ENCODE measurements around the gene CMYA5.
A peak's percentile ranks its signal among the peaks of the same experiment; 100 is the strongest.
"Not testable (repeated sequence)": the region's sequence is repeated elsewhere in the genome, so short reads cannot be mapped to it uniquely, and the experiment has no call there.

Gene CMYA5

DNA sequence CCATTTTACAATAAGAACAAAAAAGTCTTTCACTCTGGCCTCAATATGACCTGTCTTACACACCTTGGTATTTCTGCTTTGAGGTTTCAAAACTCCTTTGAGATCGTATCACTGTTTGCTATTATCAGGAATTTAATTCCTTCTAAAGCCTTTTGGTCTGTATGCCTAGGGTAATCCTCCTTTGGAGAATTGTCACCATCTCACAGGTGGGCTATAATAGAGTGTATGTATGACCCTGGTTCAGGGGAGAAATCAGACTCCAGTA is 13.7 kb downstream of the CMYA5 start:
- DNase-seq = no peak

GRCh38 chr5:79704553-79704952 is 14.9 kb downstream of the CMYA5 start:
- DNase-seq = no peak

- no peak for DNase-seq
Observed at GRCh38 chr5:79705632-79706031, 16.0 kb downstream of the CMYA5 start.

DNA sequence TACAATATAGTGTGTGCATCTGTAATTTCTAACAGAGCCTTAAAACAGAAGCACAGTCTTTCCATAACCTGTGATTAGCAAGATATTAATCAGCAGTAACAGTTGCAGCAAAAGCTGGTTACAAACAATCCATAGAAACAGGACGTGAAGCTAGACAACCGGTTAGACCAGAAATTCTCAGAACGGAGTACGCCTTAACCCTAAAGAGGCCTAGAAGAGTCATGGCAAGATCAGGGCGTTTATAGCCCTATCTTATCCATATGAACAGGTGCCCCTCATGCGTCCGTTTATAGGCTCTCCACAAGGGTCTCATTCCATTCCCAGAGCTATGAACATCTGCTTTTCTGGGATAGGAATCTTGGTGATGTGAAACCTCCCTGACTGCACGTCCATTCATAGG is 16.7 kb downstream of the CMYA5 start:
- not testable (repeated sequence) for DNase-seq

- DNase-seq = no peak
Observed at GRCh38 chr5:79707535-79707934, 17.9 kb downstream of the CMYA5 start.

- DNase-seq = no peak
Observed at GRCh38 chr5:79712741-79713140, 23.1 kb downstream of the CMYA5 start.

GRCh38 chr5:79713727-79714126 is 24.1 kb downstream of the CMYA5 start:
- DNase-seq = no peak

GRCh38 chr5:79716839-79717238 is 27.2 kb downstream of the CMYA5 start:
- DNase-seq = no peak

- no peak for DNase-seq
Observed at GRCh38 chr5:79720096-79720495, 30.5 kb downstream of the CMYA5 start.

GRCh38 chr5:79727451-79728355 is 38.1 kb downstream of the CMYA5 start:
- DNase-seq = no peak

DNA sequence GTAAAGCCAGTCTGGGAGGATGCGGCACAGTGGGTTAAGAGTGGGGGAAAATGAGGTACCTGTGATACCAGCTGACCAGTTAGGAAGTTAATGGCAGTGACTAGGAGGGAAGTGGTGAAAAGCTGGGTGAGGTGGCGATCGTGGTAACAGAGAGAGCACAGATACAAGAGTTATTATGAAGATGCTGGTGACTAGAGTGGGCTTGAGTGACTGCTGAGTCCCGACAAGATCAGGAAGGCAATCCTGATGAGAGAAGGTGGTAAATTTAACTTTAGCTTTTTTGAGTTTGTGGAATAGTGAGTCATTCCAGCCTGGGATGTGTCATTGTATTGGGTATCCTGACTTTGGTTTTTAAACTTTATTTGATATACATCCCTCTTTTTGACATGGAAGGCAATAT is 38.8 kb downstream of the CMYA5 start:
- no peak for DNase-seq

DNA sequence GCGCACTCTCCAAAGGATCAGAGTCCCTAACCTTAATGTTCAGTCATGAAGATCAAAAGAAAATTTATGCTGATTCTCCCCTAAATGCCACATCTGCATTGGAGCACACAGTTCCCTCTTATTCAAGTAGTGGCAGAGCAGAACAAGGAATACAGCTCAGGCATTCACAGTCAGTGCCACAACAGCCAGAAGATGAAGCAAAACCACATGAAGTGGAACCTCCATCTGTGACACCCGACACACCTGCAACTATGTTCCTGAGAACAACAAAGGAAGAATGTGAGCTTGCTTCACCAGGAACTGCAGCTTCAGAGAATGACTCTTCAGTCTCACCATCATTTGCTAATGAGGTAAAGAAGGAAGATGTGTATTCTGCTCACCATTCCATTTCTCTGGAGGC is 40.0 kb downstream of the CMYA5 start:
- DNase-seq = no peak

DNA sequence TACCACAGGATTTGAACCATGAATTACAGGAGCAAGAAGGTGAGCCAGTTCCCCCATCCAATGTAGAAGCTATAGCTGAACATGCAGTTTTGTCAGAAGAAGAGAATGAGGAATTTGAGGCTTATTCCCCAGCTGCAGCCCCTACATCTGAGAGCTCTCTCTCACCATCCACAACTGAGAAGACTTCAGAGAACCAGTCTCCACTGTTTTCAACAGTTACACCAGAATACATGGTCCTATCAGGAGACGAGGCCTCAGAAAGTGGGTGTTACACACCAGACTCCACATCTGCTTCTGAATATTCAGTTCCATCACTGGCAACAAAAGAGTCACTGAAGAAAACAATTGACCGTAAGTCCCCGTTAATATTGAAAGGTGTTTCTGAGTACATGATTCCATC is 40.9 kb downstream of the CMYA5 start:
- DNase-seq = no peak

DNA sequence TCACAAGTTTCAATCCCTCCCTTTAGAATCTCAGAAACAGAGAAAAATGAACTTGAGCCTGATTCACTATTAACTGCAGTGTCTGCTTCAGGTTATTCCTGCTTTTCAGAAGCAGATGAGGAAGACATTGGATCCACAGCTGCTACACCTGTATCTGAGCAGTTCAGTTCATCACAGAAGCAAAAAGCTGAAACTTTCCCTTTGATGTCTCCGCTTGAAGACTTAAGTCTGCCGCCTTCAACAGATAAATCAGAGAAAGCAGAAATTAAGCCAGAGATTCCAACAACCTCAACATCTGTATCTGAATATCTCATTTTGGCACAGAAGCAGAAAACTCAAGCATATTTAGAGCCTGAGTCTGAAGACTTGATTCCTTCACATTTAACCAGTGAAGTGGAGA is 42.1 kb downstream of the CMYA5 start:
- no peak for DNase-seq

GRCh38 chr5:79736528-79737514 is 47.2 kb downstream of the CMYA5 start:
- peak in 1 of 2 experiments; percentile 13 for DNase-seq

GRCh38 chr5:79738349-79738748 is 48.7 kb downstream of the CMYA5 start:
- DNase-seq = no peak

DNA sequence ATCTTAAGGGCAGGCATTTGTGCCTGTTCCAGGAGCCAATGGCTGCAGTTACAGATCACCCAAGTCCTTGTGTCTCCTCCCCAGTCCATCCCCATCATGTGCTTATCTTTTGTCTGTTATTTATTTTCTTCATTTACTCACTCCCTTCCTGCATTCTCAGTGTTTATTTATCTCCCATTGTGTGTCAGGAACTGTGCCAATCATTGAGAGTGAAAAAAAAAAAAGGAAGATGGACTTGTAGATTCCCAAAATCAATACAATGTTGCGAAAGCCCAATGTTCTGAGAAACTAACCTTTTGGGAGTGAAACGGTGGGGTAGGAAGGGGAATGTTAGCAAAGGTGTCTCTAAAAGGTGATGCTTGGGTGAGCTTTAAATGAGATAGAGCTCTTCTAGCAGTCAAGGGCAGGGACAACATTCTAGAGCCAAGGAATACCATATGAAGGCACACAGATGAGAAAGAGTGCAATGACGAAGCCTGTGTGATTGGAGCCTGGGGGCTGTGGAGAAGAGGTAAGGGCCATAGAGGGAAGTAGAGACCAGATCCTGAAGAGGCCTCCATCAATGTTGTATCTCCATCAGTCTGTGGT is 53.0 kb downstream of the CMYA5 start:
- no peak for DNase-seq

DNA sequence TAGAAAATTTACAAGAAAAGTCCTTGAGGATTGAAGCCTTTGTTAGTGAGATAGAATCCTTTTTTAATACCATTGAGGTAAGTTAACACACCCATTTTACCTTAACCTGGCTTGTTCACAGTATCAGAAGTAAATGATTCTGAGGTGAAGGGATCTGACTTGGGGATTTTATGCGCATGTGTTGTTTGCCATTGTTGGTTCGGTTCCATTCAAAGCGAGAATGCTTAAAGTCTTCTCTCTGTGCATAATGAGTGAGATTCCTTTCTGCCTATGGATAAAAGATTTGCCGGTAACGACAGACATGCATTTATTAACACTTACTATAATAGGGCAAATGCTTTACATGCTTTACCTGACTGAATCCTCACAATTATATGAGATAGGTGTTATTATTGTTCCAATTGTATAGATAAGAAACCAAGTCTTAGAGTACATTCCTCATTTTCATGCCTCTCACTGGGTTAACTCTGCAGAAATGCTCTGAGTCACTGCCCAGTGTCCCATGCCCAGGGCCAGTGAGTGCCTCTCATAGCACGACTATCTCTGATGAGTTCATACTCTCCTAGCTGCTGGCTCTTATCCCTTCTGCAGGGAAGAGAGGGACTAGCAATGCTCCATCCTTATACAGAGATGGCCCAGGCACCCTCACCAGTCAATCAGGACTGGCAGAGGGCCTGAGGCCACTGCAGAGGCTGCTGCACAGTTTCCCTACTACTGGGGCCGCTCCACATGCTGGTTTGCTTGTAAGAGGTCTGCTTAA is 54.4 kb downstream of the CMYA5 start:
- no peak for DNase-seq

GRCh38 chr5:79745255-79745654 is 55.6 kb downstream of the CMYA5 start:
- DNase-seq = no peak

DNA sequence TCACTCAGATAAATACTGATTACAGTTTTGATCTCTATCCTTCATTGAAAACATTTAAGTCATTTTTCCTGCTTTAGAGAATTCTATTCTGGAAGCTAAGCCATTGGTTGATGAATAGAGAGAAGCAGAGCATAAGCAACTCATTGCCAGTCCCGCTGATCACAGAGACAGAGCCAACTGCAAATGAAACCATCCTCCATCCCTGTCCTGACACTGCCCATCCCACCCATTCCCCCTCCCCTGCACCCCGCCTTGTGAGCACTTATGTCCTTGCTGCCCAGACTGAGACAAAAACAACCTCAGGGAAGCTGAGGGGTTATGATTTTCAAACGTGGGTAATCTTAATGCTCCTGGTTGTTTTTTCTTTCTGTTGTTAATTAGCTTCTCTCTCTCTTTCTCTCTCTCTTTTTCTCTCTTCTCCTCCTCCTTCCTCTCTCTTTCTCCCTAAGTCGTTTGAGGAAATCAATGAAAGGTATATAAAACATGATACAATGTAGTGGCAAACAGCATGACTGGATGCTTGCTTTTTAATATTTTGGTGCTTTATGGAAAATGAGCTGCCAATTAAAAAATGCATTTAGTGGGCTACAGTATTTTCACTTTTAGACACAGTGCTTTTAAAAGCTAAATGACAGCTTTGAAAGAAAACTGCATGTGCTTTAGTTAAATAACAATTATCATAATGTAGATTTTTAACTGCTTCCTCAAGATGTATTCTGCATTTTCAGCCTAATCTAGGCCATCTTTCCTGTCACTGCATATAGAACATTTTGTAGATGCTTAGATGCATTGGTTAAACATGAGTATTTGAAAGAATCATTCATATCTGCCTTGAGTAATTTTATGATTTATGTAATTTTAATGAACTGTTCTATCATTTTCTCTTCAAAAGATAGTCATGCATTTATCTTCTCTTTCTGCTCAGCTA is 57.3 kb downstream of the CMYA5 start:
- no peak for DNase-seq

Data from activated CD4-positive, alpha-beta T cell treated with anti-CD3 and anti-CD28 coated beads, Interleukin-2, amount 50 U/mL, for 48 hours (primary cell).